Vagina (tissue), 2 donors: ENCODE measurements around the gene LYPD5. TPM values are rescaled to one million over a fixed set of nuclear protein-coding genes. Genes with fewer than 3 reads are reported as not detected.

Source experiments
- DNase-seq, 2 donors: peaks; one replicate each; pipeline ENCODE4 v3.0.0-alpha.2; 2017; ENCODE audit errors: extremely low spot score in 2 of 2
- H3K27ac ChIP-seq: fragments of 200-600 bp; sonication (generic); one replicate; pipeline ENCODE4 v1.5.1; 2019
- H3K27me3 ChIP-seq: fragments of 200-600 bp; sonication (generic); one replicate; pipeline ENCODE4 v1.5.1; 2019
- H3K36me3 ChIP-seq, 2 donors: fragments of 200-600 bp; sonication (generic); one replicate each; pipeline ENCODE4 v1.5.1; 2017 to 2019
- H3K4me1 ChIP-seq: fragments of 200-600 bp; sonication (generic); one replicate; pipeline ENCODE4 v1.5.1; 2019
- H3K4me3 ChIP-seq, 2 donors: fragments of 200-600 bp; sonication (generic); 1 replicate in 1 of 2; 2 replicates in 1 of 2; pipeline ENCODE4 v1.5.1; 2016 to 2019
- H3K9me3 ChIP-seq: fragments of 200-600 bp; sonication (generic); one replicate; pipeline ENCODE4 v1.5.1; 2019
- POLR2A ChIP-seq, 2 donors: fragments of 450-650 bp; IDR thresholded peaks; one replicate each; pipeline ENCODE4 v1.6.1; 2017; ENCODE audit warnings: antibody characterized with exemption in 2 of 2, mild to moderate bottlenecking in 2 of 2, moderate library complexity in 2 of 2
- POLR2AphosphoS5 ChIP-seq, 2 donors: sonication (generic); formaldehyde crosslinking; IDR thresholded peaks; one replicate each; pipeline ENCODE4 v1.9.0; 2017; ENCODE audit warnings: antibody characterized with exemption in 2 of 2, mild to moderate bottlenecking in 2 of 2, low read depth in 1 of 2; ENCODE audit not compliant: insufficient read depth in 1 of 2
- intact Hi-C: fragments of 100-400 bp; cut with DNase I; formaldehyde crosslinking; loops from one replicate; pipeline ENCODE4 v1.15.1; 2023
- total RNA-seq: library from RNA; depleted of rRNA; stranded (reverse); fragments of >200 nt; gene quantifications from one replicate; pipeline ENCODE4 v1.2.3, GENCODE V29; 2016
- TF ChIP-seq, protein P1 (sequence below), 3 experiments: fragments of 450-650 bp in 2 of 3; fragments of 200-600 bp in 1 of 3; sonication (generic) in 1 of 3; IDR thresholded peaks; one replicate each; pipeline ENCODE4 v1.5.1; 2017 to 2019; ENCODE audit warnings: antibody characterized with exemption in 3 of 3, mild to moderate bottlenecking in 2 of 3, moderate library complexity in 2 of 3

LYPD5 gene
- total RNA-seq, 1 donor from 2014 or later: 3.7 TPM

DNA sequence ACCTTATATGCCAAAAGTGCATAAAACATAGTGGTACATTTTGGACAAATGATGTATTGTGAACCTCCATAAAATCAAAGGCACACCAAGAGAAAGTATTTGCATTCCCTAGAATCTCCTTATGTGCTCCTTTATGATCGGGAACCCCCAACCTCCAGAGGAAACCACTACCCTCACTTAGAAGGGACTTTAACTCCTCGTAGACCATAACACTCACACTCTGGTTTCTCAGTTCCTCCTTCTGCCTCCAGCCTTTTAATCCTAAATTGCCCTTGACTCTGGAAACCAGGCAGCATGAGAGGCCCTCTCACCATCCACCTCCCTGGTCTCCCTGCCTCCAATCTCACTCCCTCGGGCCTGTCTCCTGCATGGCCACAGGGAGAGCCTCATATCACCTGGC, 11.7 kb downstream of the LYPD5 start:
- intact Hi-C loops: no loop called here
- H3K9me3 ChIP-seq: no peaks in the 10 kb centered on the region
- TF ChIP-seq, protein P1, sequence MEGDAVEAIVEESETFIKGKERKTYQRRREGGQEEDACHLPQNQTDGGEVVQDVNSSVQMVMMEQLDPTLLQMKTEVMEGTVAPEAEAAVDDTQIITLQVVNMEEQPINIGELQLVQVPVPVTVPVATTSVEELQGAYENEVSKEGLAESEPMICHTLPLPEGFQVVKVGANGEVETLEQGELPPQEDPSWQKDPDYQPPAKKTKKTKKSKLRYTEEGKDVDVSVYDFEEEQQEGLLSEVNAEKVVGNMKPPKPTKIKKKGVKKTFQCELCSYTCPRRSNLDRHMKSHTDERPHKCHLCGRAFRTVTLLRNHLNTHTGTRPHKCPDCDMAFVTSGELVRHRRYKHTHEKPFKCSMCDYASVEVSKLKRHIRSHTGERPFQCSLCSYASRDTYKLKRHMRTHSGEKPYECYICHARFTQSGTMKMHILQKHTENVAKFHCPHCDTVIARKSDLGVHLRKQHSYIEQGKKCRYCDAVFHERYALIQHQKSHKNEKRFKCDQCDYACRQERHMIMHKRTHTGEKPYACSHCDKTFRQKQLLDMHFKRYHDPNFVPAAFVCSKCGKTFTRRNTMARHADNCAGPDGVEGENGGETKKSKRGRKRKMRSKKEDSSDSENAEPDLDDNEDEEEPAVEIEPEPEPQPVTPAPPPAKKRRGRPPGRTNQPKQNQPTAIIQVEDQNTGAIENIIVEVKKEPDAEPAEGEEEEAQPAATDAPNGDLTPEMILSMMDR (IDR thresholded peaks at IDR 0.05): no peak
- TF ChIP-seq POLR2AphosphoS5 (IDR thresholded peaks at IDR 0.05; ENCODE audit: insufficient read depth in 1 of 2, low read depth in 1 of 2) (no peak), POLR2A (IDR thresholded peaks at IDR 0.05) (no peak)

GRCh38 chr19:43789029-43789428, 13.2 kb downstream of the LYPD5 start:
- intact Hi-C loops: no loop called here
- H3K27me3 ChIP-seq: no peaks in the 10 kb centered on the region
- TF ChIP-seq POLR2A (IDR thresholded peaks at IDR 0.05) (no peak), POLR2AphosphoS5 (IDR thresholded peaks at IDR 0.05; ENCODE audit: insufficient read depth in 1 of 2, low read depth in 1 of 2) (no peak)
- TF ChIP-seq, protein P1 (IDR thresholded peaks at IDR 0.05): no peak
- DNase-seq: no peak
- H3K27ac ChIP-seq: no peak overlapping the region
- no peaks in the 10 kb centered on the region for H3K9me3 ChIP-seq
- no peaks in the 10 kb centered on the region for H3K36me3 ChIP-seq
- H3K4me1 ChIP-seq: peaks cover 12% of the 10 kb centered on the region
- H3K4me3 ChIP-seq: no peak overlapping the region

More for the DNA sequence above, 11.7 kb downstream of the LYPD5 start:
- no peak overlapping the region for H3K27ac ChIP-seq
- DNase-seq: no peak
- H3K36me3 ChIP-seq: no peaks in the 10 kb centered on the region
- H3K4me3 ChIP-seq: no peak overlapping the region
- H3K4me1 ChIP-seq: no peaks in the 10 kb centered on the region
- H3K27me3 ChIP-seq: no peaks in the 10 kb centered on the region

DNA sequence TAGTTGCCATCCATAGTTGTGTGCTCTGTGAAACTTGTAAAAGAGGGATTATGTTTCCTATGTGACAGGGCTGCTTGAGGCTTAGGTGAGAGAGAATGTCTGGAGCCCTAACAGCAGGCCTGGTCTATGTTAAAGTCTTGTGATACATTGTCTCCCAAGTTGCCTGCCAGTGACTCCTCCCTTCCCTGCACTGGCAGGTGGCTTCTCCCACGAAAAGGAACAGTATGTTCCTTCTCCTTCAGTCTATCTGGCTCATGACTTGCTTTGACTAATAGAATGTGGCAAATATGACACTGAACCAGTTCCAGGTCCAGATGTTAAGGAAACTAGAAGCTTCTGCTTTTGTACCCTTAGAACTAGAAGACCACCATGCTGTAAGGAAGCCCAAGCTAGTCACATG, 15.6 kb downstream of the LYPD5 start:
- Histone ChIP-seq H3K4me1 (peaks cover 20% of the 10 kb centered on the region), H3K4me3 (no peak overlapping the region), H3K27ac (no peak overlapping the region), H3K9me3 (no peaks in the 10 kb centered on the region), H3K36me3 (no peaks in the 10 kb centered on the region), H3K27me3 (no peaks in the 10 kb centered on the region)
- intact Hi-C loops: no loop called here
- TF ChIP-seq POLR2AphosphoS5 (IDR thresholded peaks at IDR 0.05; ENCODE audit: insufficient read depth in 1 of 2, low read depth in 1 of 2): peak in 1 of 2 donors; percentile 20
- TF ChIP-seq, protein P1 (IDR thresholded peaks at IDR 0.05): no peak
- DNase-seq: no peak

DNA sequence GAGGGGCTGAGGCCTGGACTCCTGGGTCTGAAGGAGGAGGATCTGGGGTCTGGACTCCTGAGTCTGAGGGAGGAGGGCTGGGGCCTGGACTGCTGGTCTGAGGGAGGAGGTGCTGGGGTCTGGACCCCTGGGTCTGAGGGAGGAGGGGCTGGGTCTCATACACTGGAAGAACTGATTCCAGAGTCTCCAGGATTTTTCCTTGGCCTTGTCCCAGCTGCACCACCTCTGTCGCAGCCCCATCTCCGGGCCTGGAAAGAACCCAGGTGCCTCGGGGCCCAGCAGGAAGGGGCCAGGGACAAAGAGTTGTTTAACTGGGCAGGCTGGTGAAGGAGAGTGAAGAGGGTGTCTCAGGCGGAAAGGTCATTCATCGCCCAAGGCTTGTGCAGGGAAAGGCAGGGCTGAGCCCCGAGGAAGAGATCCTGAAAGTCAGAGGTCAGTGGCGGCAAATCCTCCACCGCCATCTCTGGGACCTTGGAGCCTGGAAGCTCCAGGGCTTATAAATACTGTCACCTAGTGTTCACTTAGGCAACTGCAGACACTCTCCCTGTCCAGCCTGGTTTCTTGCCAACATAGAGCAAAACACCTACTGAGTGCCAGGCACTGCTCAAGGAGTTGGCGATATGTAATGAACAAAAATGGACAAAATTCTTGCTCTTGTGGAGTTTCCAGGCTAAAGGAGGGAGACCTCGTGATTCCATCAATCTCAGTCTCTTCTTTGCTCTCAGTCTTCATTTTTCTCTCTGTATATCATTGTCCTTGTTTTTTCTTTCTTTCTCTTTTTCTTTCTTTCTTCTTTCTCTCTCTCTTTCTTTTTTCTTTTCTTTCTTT, 17.1 kb downstream of the LYPD5 start:
- TF ChIP-seq, protein P1 (IDR thresholded peaks at IDR 0.05): peak; percentile 86 to 90 (median 87)
- TF ChIP-seq POLR2AphosphoS5 (IDR thresholded peaks at IDR 0.05; ENCODE audit: insufficient read depth in 1 of 2, low read depth in 1 of 2): peak; percentile 17 to 62
- TF ChIP-seq POLR2A (IDR thresholded peaks at IDR 0.05): no peak
- Histone ChIP-seq H3K27ac (peak overlapping the region; percentile 73), H3K4me1 (peaks cover 32% of the 10 kb centered on the region), H3K27me3 (no peaks in the 10 kb centered on the region), H3K4me3 (no peak overlapping the region), H3K36me3 (no peaks in the 10 kb centered on the region), H3K9me3 (no peaks in the 10 kb centered on the region)
- no peak for DNase-seq
- intact Hi-C loops: loop anchor here (5.0 kb wide), 1 partner anchor 38 kb away; no protein-coding TSS in a partner anchor
